Measurements from ENCODE around the gene PDPR. TPM values are rescaled to one million over a fixed set of nuclear protein-coding genes. Genes with fewer than 3 reads are reported as not detected.

The PDPR gene
- total and polyA plus RNA-seq, 10 of the 15 experiments (the other 5 are each of a cell fraction or from before 2014, with no cell fraction given), result 2.6 to 29.1 (median 6.8) TPM

DNA sequence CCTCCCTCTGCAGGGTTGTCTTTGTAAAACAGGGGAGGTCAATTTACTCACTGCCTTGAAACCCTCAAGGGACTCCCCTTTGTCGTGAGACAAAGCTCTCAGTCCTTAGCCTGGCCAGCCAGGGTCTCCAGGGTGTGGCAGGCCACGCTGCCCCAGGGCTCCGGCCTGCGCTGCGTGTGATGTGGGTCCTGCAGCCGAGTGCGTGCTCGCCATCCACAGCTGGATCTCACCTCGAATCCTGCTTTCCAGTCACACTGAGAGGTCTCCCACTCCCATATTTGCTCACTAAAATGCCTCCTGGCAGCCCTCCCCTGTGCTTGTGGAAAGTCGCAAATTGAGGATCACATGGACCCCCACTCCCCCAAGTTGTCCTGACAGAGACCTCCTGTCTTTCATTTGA lies 49.5 kb downstream of the PDPR start:
- Histone ChIP-seq H3K9me3 (replicated peaks; ENCODE audit: control insufficient read depth, insufficient read depth, low read length) (no peaks in the 10 kb centered on the region), H3K4me2 (ENCODE audit: control insufficient read depth, insufficient read depth) (no peak overlapping the region), H3K27ac (ENCODE audit: control insufficient read depth, insufficient read depth) (no peak overlapping the region), H3K79me2 (ENCODE audit: control insufficient read depth, insufficient read depth, low read length) (no peaks in the 10 kb centered on the region), H4K20me1 (ENCODE audit: control insufficient read depth, insufficient read depth) (no peaks in the 10 kb centered on the region), H3K36me3 (ENCODE audit: control insufficient read depth in 2 of 2, insufficient read depth in 2 of 2, low read length in 1 of 2) (peaks cover 1 to 9% of the 10 kb centered on the region in 2 experiments; a peak in 2 of 4 replicates), H3K4me3 (no peak overlapping the region), H3K9ac (ENCODE audit: control insufficient read depth, insufficient read depth, low read length) (no peak overlapping the region), H3K4me1 (ENCODE audit: control insufficient read depth, insufficient read depth, low read length) (no peaks in the 10 kb centered on the region), H2AFZ (ENCODE audit: control insufficient read depth, low read depth, low read length) (no peak overlapping the region), H3K27me3 (replicated peaks in 1 of 2; ENCODE audit: control insufficient read depth in 2 of 2, insufficient read depth in 2 of 2, low read length in 1 of 2) (no peaks in the 10 kb centered on the region)
- FAIRE-seq (no peak), DNase-seq (ENCODE audit: low read depth, low spot score) (no peak), ATAC-seq (no peak)
- intact Hi-C loops (cut with micrococcal nuclease; ENCODE audit: unreplicated experiment) (loop anchor here (10.0 kb wide), 2 partner anchors 91 to 491 kb away; partner anchors contain the start of gene EXOSC6), in situ Hi-C loops (cut with MboI) (no loop called here)
- WGBS (ENCODE audit: insufficient coverage, insufficient replicate concordance, low lambda C conversion rate, missing lambda C conversion rate), result 82% methylated on average over 10 of the region's 10 CpGs
- RAD21 ChIA-PET (ENCODE audit: unreplicated experiment), result no interaction called here
- CTCF ChIA-PET, result no interaction called here
- POLR2A ChIA-PET, result no interaction called here
- SMC1A ChIA-PET (ENCODE audit: uncharacterized antibody, unreplicated experiment), result no interaction called here
- no TSS peak for BruUV-seq (replicated peaks)
- no peak for TF ChIP-seq SMAD1 (IDR thresholded peaks at IDR 0.05; ENCODE audit: low read depth, partially characterized antibody)
- no peak for TF ChIP-seq SUPT20H (IDR thresholded peaks at IDR 0.05; ENCODE audit: borderline replicate concordance, control insufficient read depth, low read depth, low read length)
- TF ChIP-seq PML (IDR thresholded peaks at IDR 0.05; ENCODE audit: low read length), result no peak
- TF ChIP-seq, protein P1, sequence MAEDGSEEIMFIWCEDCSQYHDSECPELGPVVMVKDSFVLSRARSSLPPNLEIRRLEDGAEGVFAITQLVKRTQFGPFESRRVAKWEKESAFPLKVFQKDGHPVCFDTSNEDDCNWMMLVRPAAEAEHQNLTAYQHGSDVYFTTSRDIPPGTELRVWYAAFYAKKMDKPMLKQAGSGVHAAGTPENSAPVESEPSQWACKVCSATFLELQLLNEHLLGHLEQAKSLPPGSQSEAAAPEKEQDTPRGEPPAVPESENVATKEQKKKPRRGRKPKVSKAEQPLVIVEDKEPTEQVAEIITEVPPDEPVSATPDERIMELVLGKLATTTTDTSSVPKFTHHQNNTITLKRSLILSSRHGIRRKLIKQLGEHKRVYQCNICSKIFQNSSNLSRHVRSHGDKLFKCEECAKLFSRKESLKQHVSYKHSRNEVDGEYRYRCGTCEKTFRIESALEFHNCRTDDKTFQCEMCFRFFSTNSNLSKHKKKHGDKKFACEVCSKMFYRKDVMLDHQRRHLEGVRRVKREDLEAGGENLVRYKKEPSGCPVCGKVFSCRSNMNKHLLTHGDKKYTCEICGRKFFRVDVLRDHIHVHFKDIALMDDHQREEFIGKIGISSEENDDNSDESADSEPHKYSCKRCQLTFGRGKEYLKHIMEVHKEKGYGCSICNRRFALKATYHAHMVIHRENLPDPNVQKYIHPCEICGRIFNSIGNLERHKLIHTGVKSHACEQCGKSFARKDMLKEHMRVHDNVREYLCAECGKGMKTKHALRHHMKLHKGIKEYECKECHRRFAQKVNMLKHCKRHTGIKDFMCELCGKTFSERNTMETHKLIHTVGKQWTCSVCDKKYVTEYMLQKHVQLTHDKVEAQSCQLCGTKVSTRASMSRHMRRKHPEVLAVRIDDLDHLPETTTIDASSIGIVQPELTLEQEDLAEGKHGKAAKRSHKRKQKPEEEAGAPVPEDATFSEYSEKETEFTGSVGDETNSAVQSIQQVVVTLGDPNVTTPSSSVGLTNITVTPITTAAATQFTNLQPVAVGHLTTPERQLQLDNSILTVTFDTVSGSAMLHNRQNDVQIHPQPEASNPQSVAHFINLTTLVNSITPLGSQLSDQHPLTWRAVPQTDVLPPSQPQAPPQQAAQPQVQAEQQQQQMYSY (CRISPR knock-in tag; IDR thresholded peaks at IDR 0.05), result no peak
- TF ChIP-seq, protein P2, sequence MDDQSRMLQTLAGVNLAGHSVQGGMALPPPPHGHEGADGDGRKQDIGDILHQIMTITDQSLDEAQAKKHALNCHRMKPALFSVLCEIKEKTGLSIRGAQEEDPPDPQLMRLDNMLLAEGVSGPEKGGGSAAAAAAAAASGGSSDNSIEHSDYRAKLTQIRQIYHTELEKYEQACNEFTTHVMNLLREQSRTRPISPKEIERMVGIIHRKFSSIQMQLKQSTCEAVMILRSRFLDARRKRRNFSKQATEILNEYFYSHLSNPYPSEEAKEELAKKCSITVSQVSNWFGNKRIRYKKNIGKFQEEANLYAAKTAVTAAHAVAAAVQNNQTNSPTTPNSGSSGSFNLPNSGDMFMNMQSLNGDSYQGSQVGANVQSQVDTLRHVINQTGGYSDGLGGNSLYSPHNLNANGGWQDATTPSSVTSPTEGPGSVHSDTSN (IDR thresholded peaks at IDR 0.05; ENCODE audit: insufficient replicate concordance, low read depth, low read length), result no peak
- no peak for TF ChIP-seq MYB (IDR thresholded peaks at IDR 0.05; ENCODE audit: borderline replicate concordance, low read depth, low read length)
- TF ChIP-seq ZNF207 (IDR thresholded peaks at IDR 0.05; ENCODE audit: borderline replicate concordance), result no peak
- no peak for TF ChIP-seq RELA (IDR thresholded peaks at IDR 0.05; ENCODE audit: borderline replicate concordance, partially characterized antibody)
- TF ChIP-seq, protein P3, sequence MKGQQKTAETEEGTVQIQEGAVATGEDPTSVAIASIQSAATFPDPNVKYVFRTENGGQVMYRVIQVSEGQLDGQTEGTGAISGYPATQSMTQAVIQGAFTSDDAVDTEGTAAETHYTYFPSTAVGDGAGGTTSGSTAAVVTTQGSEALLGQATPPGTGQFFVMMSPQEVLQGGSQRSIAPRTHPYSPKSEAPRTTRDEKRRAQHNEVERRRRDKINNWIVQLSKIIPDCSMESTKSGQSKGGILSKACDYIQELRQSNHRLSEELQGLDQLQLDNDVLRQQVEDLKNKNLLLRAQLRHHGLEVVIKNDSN (IDR thresholded peaks at IDR 0.05; ENCODE audit: borderline replicate concordance, extremely low read length, insufficient read depth, low read depth, low read length), result no peak
- TF ChIP-seq, protein P4, sequence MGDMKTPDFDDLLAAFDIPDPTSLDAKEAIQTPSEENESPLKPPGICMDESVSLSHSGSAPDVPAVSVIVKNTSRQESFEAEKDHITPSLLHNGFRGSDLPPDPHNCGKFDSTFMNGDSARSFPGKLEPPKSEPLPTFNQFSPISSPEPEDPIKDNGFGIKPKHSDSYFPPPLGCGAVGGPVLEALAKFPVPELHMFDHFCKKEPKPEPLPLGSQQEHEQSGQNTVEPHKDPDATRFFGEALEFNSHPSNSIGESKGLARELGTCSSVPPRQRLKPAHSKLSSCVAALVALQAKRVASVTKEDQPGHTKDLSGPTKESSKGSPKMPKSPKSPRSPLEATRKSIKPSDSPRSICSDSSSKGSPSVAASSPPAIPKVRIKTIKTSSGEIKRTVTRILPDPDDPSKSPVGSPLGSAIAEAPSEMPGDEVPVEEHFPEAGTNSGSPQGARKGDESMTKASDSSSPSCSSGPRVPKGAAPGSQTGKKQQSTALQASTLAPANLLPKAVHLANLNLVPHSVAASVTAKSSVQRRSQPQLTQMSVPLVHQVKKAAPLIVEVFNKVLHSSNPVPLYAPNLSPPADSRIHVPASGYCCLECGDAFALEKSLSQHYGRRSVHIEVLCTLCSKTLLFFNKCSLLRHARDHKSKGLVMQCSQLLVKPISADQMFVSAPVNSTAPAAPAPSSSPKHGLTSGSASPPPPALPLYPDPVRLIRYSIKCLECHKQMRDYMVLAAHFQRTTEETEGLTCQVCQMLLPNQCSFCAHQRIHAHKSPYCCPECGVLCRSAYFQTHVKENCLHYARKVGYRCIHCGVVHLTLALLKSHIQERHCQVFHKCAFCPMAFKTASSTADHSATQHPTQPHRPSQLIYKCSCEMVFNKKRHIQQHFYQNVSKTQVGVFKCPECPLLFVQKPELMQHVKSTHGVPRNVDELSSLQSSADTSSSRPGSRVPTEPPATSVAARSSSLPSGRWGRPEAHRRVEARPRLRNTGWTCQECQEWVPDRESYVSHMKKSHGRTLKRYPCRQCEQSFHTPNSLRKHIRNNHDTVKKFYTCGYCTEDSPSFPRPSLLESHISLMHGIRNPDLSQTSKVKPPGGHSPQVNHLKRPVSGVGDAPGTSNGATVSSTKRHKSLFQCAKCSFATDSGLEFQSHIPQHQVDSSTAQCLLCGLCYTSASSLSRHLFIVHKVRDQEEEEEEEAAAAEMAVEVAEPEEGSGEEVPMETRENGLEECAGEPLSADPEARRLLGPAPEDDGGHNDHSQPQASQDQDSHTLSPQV (IDR thresholded peaks at IDR 0.05), result no peak
- TF ChIP-seq HDGF (IDR thresholded peaks at IDR 0.05), result no peak
- no peak for TF ChIP-seq EGR1 (IDR thresholded peaks at IDR 0.05; ENCODE audit: borderline replicate concordance in 1 of 2, low read depth in 2 of 2, low read length in 2 of 2)
- TF ChIP-seq MEF2A (IDR thresholded peaks at IDR 0.05; ENCODE audit: insufficient read depth, low read depth, low read length), result no peak
- TF ChIP-seq CREM (IDR thresholded peaks at IDR 0.05; ENCODE audit: low read depth), result no peak
- TF ChIP-seq TARDBP (IDR thresholded peaks at IDR 0.05; ENCODE audit: borderline replicate concordance), result no peak
